Kidney (tissue), 14 donors: ENCODE data around the gene GRIPAP1. TPM values are rescaled to one million over a fixed set of nuclear protein-coding genes. Genes with fewer than 3 reads are reported as not detected.

Experiments used
- DNase-seq, 5 donors: peaks; one replicate each; pipeline ENCODE4 v3.0.0-alpha.2; 2013 to 2020
- FAIRE-seq: peaks from 2 replicates; lab custom pipeline; 2012; peaks lifted over from hg19 to GRCh38; lab: Jason Lieb, UNC
- H3K27ac ChIP-seq, 2 donors: one replicate each; pipeline ENCODE4 v1.7.0; 2013; ENCODE audit warnings: low read depth in 2 of 2, low read length in 2 of 2, inconsistent platforms in 1 of 2
- H3K27me3 ChIP-seq: one replicate; pipeline ENCODE4 v1.7.1; 2013; ENCODE audit warnings: low read length, inconsistent platforms; ENCODE audit not compliant: control insufficient read depth, insufficient read depth
- H3K36me3 ChIP-seq, 3 donors: one replicate each; pipeline versions ENCODE4 v1.7.0 to v1.7.1; 2013; ENCODE audit warnings: low read length in 3 of 3, control low read depth in 1 of 3, inconsistent platforms in 1 of 3; ENCODE audit not compliant: insufficient read depth in 3 of 3, control insufficient read depth in 2 of 3
- H3K4me1 ChIP-seq, 3 donors: one replicate each; pipeline versions ENCODE4 v1.7.0 to v1.7.1; 2013; ENCODE audit warnings: low read length in 3 of 3, inconsistent platforms in 1 of 3, low read depth in 1 of 3; ENCODE audit not compliant: control insufficient read depth in 2 of 3, insufficient read depth in 2 of 3
- H3K4me3 ChIP-seq, 3 donors: one replicate each; pipeline versions ENCODE4 v1.7.0 to v1.8.1; 2013; ENCODE audit warnings: low read length in 3 of 3, control low read depth in 1 of 3, inconsistent platforms in 1 of 3
- H3K9ac ChIP-seq, 3 donors: one replicate each; pipeline versions ENCODE4 v1.7.0 to v1.7.1; 2013; ENCODE audit warnings: low read length in 3 of 3, control low read depth in 1 of 3, inconsistent platforms in 1 of 3
- H3K9me3 ChIP-seq, 3 donors: one replicate each; pipeline versions ENCODE4 v1.7.0 to v1.7.1; 2013; ENCODE audit warnings: low read length in 3 of 3, control low read depth in 1 of 3, inconsistent platforms in 1 of 3; ENCODE audit not compliant: control insufficient read depth in 2 of 3, insufficient read depth in 1 of 3
- CTCF ChIP-seq: IDR thresholded peaks from 3 replicates; pipeline ENCODE4 v1.5.1; 2012; ENCODE audit warnings: mild to moderate bottlenecking, moderate library complexity, borderline replicate concordance; ENCODE audit not compliant: insufficient read depth; ENCODE audit errors: extremely low read depth
- intact Hi-C: fragments of 100-400 bp; cut with DNase I; formaldehyde crosslinking; loops from one replicate; pipeline ENCODE4 v1.11.1; 2022
- polyA plus RNA-seq: library from polyadenylated mRNA; stranded (reverse); fragments of 350-450 nt; fragmentation: Illumina TruSeq; extraction: RNeasy Lipid Tissue Mini Kit (QIAGEN cat#74804); gene quantifications from one replicate; pipeline ENCODE4 v1.2.3, GENCODE V29; 2014; ENCODE audit warnings: low read depth, low replicate concordance; ENCODE audit not compliant: insufficient read depth
- total RNA-seq: library from RNA; stranded (reverse); fragmentation: NEBNext Ultra II Directional; extraction: Animal tissue kit (Norgen Biotek cat#: 25700); gene quantifications from one replicate; pipeline ENCODE4 v1.2.1, GENCODE V29; 2021
- donor health status: control.
- donor health status: control.
- donor health status: control.
- donor health status: control.
- donor health status: control.
- donor health status: DM: yes; HTN: yes; CAD: no.
- donor health status: Normal renal cell carcinoma (clear cell type).

Gene GRIPAP1
- total and polyA plus RNA-seq, 2 donors from 2014 or later: 24.0 to 52.8 TPM

GRCh38 chrX:49042581-49043219 lies 40.6 kb upstream of the GRIPAP1 start:
- peak overlapping the region; percentile 64 to 86 (median 81) for H3K4me3 ChIP-seq
- H3K9me3 ChIP-seq: no peaks in the 10 kb centered on the region
- H3K27ac ChIP-seq: peak overlapping the region; percentile 94 to 97
- peaks cover 0 to 8% (median 0%) of the 10 kb centered on the region in 3 donors for H3K4me1 ChIP-seq
- H3K9ac ChIP-seq: peak overlapping the region; percentile 52 to 90 (median 89)
- FAIRE-seq: no peak
- intact Hi-C loops: no loop called here
- no peaks in the 10 kb centered on the region for H3K27me3 ChIP-seq
- TF ChIP-seq CTCF: no peak
- peak in 2 of 5 donors; percentile 19 to 82 for DNase-seq
- H3K36me3 ChIP-seq: peaks cover under 1 to 6% (median 2%) of the 10 kb centered on the region in 3 donors

- TF ChIP-seq CTCF: no peak
- H3K27ac ChIP-seq: peak overlapping the region; percentile 94 to 97
- FAIRE-seq (no peak), DNase-seq (peak in 1 of 5 donors; percentile 39)
- peak overlapping the region; percentile 64 to 86 (median 81) for H3K4me3 ChIP-seq
- H3K36me3 ChIP-seq: peaks cover 2 to 7% (median 5%) of the 10 kb centered on the region in 3 donors
- intact Hi-C loops: no loop called here
- H3K9ac ChIP-seq: peak overlapping the region; percentile 52 to 90 (median 89)
- H3K27me3 ChIP-seq: no peaks in the 10 kb centered on the region
- no peaks in the 10 kb centered on the region for H3K9me3 ChIP-seq
- peaks cover 0 to 8% (median 0%) of the 10 kb centered on the region in 3 donors for H3K4me1 ChIP-seq
Measured at GRCh38 chrX:49041744-49042580, 39.9 kb upstream of the GRIPAP1 start.

GRCh38 chrX:49040376-49040955 lies 38.4 kb upstream of the GRIPAP1 start:
- FAIRE-seq (no peak), DNase-seq (no peak)
- peaks cover 0 to 8% (median 0%) of the 10 kb centered on the region in 3 donors for H3K4me1 ChIP-seq
- TF ChIP-seq CTCF: no peak
- intact Hi-C loops: no loop called here
- H3K9me3 ChIP-seq: no peaks in the 10 kb centered on the region
- H3K9ac ChIP-seq: peak overlapping the region in 2 of 3 donors; percentile 16 to 19
- peak overlapping the region; percentile 74 to 84 for H3K27ac ChIP-seq
- H3K4me3 ChIP-seq: peak overlapping the region in 2 of 3 donors; percentile 25 to 38
- H3K27me3 ChIP-seq: no peaks in the 10 kb centered on the region
- H3K36me3 ChIP-seq: peaks cover 2 to 7% (median 5%) of the 10 kb centered on the region in 3 donors
